ENCODE measurements around the gene RBM22. TPM values are rescaled to one million over a fixed set of nuclear protein-coding genes. Genes with fewer than 3 reads are reported as not detected.

The RBM22 gene
- total and polyA plus RNA-seq, 12 donors = 18.6 to 41.0 (median 29.0) TPM

DNA sequence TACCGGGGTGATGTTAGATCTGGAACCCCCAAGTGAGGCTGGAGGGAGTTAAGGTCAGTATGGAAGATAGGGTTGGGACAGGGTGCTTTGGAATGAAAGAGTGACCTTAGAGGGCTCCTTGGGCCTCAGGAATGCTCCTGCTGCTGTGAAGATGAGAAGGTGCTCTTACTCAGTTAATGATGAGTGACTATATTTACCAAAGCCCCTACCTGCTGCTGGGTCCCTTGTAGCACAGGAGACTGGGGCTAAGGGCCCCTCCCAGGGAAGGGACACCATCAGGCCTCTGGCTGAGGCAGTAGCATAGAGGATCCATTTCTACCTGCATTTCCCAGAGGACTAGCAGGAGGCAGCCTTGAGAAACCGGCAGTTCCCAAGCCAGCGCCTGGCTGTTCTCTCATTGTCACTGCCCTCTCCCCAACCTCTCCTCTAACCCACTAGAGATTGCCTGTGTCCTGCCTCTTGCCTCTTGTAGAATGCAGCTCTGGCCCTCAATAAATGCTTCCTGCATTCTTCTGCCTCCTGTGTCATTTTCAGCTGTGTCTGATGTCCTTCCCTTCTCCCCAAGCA is 42.1 kb downstream of the RBM22 start:
- intact Hi-C loops (cut with DNase I) = loop anchor here in 7 of 10 donors (5.0 to 10.0 kb wide), 5 partner anchors 44 to 204 kb away; partner anchors contain the start of gene RBM22 (in 1 of the 7)
- peaks cover 0 to 8% (median 0%) of the 10 kb centered on the region in 9 donors for H3K36me3 ChIP-seq
- ATAC-seq = peak in 1 of 8 donors; percentile 8
- peak in 1 of 2 donors; percentile 7 for DNase-seq
- WGBS, 2 donors = 32 to 56% methylated on average over 3 of the region's 3 CpGs
- H3K27me3 ChIP-seq = no peaks in the 10 kb centered on the region
- peaks cover 14 to 71% (median 42%) of the 10 kb centered on the region in 9 donors for H3K4me1 ChIP-seq
- H3K27ac ChIP-seq = peak overlapping the region; percentile 25 to 100 (median 92)
- TF ChIP-seq, protein P1, sequence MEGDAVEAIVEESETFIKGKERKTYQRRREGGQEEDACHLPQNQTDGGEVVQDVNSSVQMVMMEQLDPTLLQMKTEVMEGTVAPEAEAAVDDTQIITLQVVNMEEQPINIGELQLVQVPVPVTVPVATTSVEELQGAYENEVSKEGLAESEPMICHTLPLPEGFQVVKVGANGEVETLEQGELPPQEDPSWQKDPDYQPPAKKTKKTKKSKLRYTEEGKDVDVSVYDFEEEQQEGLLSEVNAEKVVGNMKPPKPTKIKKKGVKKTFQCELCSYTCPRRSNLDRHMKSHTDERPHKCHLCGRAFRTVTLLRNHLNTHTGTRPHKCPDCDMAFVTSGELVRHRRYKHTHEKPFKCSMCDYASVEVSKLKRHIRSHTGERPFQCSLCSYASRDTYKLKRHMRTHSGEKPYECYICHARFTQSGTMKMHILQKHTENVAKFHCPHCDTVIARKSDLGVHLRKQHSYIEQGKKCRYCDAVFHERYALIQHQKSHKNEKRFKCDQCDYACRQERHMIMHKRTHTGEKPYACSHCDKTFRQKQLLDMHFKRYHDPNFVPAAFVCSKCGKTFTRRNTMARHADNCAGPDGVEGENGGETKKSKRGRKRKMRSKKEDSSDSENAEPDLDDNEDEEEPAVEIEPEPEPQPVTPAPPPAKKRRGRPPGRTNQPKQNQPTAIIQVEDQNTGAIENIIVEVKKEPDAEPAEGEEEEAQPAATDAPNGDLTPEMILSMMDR (IDR thresholded peaks at IDR 0.05) = no peak
- no peak overlapping the region for H3K4me3 ChIP-seq
- H3K9me3 ChIP-seq = no peaks in the 10 kb centered on the region

DNA sequence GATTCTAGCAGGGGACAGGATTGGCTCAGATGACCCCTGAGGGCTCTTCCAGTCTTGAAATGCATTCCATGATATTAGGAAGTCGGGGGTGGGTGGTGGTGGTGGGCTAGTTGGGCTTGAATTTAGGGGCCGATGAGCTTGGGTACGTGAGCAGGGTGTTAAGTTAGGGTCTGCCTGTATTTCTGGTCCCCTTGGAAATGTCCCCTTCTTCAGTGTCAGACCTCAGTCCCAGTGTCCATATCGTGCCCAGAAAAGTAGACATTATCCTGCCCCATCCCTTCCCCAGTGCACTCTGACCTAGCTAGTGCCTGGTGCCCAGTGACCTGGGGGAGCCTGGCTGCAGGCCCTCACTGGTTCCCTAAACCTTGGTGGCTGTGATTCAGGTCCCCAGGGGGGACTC is 42.7 kb downstream of the RBM22 start:
- peak overlapping the region; percentile 41 to 100 (median 92) for H3K27ac ChIP-seq
- TF ChIP-seq, protein P1 (IDR thresholded peaks at IDR 0.05) = no peak
- H3K36me3 ChIP-seq = peaks cover 0 to 14% (median 0%) of the 10 kb centered on the region in 9 donors
- H3K4me3 ChIP-seq = no peak overlapping the region
- DNase-seq (no peak), ATAC-seq (no peak)
- WGBS, 2 donors = 95 to 99% methylated on average over 4 of the region's 4 CpGs
- no peaks in the 10 kb centered on the region for H3K27me3 ChIP-seq
- no peaks in the 10 kb centered on the region for H3K9me3 ChIP-seq
- peaks cover 17 to 77% (median 42%) of the 10 kb centered on the region in 9 donors for H3K4me1 ChIP-seq
- intact Hi-C loops (cut with DNase I) = loop anchor here in 7 of 10 donors (5.0 to 10.0 kb wide), 5 partner anchors 44 to 203 kb away; partner anchors contain the start of gene RBM22 (in 1 of the 7)

DNA sequence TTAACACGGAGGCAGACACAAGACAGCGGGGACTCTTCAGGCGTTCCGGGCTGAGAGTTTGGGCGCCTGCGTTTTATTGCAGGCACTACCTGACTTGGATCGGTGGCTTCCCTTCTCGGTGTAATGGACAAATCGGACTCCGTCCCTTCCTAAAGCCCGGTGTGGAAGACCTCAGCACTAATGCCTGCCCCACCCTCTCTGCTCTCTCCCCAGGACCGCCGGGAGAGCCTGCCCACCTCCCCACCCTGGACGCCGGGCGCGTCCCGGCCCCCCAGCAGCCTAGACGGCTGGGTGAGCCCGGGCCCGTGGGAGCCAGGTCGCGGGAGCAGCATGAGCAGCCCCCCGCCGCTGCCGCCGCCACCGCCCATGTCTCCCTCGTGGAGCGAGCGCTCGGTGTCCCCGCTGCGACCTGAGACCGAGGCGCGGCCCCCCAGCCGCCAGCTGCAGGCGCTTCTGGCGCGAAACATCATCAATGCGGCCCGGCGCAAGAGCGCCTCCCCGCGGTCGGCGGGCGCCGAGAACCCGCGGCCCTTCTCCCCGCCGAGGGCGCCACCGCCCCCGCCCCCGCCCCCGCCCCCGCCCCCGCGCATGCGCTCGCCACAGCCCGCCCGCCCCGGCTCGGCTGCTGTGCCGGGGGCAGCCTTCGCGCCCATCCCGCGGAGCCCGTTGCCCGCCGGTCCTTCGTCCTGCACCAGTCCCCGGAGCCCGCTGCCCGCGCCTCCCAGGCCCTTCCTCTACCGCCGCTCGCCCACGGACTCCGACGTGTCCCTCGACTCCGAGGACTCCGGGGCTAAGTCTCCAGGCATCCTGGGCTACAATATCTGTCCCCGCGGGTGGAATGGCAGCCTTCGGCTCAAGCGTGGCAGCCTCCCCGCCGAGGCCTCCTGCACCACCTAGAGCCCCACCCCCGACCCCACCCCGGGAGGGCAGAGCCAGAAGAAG is 44.4 kb downstream of the RBM22 start:
- Histone ChIP-seq H3K9me3 (no peaks in the 10 kb centered on the region), H3K36me3 (peaks cover 0 to 31% (median 0%) of the 10 kb centered on the region in 9 donors), H3K4me1 (peaks cover 21 to 94% (median 56%) of the 10 kb centered on the region in 9 donors), H3K27me3 (no peaks in the 10 kb centered on the region), H3K4me3 (peak overlapping the region; percentile 10 to 64 (median 51)), H3K27ac (peak overlapping the region; percentile 79 to 100 (median 92))
- intact Hi-C loops (cut with DNase I) = loop anchor here (1.0 to 10.0 kb wide), 11 partner anchors 46 to 202 kb away; partner anchors contain the start of gene RBM22 (in 1 of the 10)
- WGBS, 2 donors = 5% methylated on average over 72 to 97 of the region's 99 CpGs
- ATAC-seq = peak; percentile 50 to 77 (median 56)
- TF ChIP-seq, protein P1 (IDR thresholded peaks at IDR 0.05) = peak; percentile 59 to 89 (median 77)
- peak; percentile 74 to 87 for DNase-seq

DNA sequence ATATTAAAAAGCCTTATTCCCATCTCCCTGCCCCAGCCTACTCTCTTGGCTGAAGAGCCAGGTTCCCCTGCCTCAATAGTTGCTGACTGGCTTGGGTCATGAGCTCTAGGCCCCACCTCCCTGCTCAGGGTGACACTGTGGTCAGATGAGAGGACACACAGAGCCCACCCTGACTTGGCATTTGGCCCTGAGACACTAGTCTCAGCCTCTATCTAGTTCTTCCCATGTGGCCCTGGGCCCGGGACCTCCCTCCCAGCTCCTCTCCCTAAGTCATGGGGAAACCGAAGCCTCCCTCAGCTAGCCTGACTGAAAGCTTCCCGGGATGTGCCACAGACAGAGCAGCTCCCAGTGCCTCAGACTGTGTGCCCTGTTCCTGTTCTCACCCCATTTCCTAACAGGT is 45.6 kb downstream of the RBM22 start:
- TF ChIP-seq, protein P1 (IDR thresholded peaks at IDR 0.05) = no peak
- Histone ChIP-seq H3K27me3 (no peaks in the 10 kb centered on the region), H3K27ac (peak overlapping the region in 8 of 10 donors; percentile 3 to 100 (median 62)), H3K4me1 (peaks cover 28 to 96% (median 63%) of the 10 kb centered on the region in 9 donors), H3K36me3 (peaks cover 0 to 43% (median 12%) of the 10 kb centered on the region in 9 donors), H3K9me3 (no peaks in the 10 kb centered on the region), H3K4me3 (no peak overlapping the region)
- intact Hi-C loops (cut with DNase I) = loop anchor here in 7 of 10 donors (2.0 to 10.0 kb wide), 7 partner anchors 47 to 200 kb away; partner anchors contain the start of gene RBM22 (in 1 of the 7)
- 61 to 77% methylated on average over 3 of the region's 3 CpGs for WGBS, 2 donors
- DNase-seq = peak in 1 of 2 donors; percentile 22
- no peak for ATAC-seq
